CD4-positive, alpha-beta T cell treated with Interleukin-15 for 1 hour (primary cell): ENCODE results near the gene PLCD3.

Experiments used
- DNase-seq: peaks from one replicate; pipeline ENCODE4 v3.0.0-alpha.2; 2020

The PLCD3 gene

GRCh38 chr17:45132320-45132571 lies at the start of gene PLCD3:
PLCD3 (minus strand) TSS chr17:45132515; CDS start chr17:45132410, 105 bp downstream.
- DNase-seq = no peak

- no peak for DNase-seq
These were observed 45.2 kb upstream of the PLCD3 start for GRCh38 chr17:45177563-45177962.

- DNase-seq = no peak
These were observed 43.4 kb upstream of the PLCD3 start for GRCh38 chr17:45175759-45176115.

GRCh38 chr17:45172541-45173286 lies 40.4 kb upstream of the PLCD3 start:
- peak; percentile 38 for DNase-seq

- no peak for DNase-seq
These were observed 39.9 kb upstream of the PLCD3 start for GRCh38 chr17:45172232-45172540.

- no peak for DNase-seq
These were observed 39.3 kb upstream of the PLCD3 start for GRCh38 chr17:45171338-45172231.

- DNase-seq = peak; percentile 57
These were observed 38.6 kb upstream of the PLCD3 start for GRCh38 chr17:45170931-45171337.

GRCh38 chr17:45170280-45170930 lies 38.1 kb upstream of the PLCD3 start:
- DNase-seq = no peak

- DNase-seq = no peak
These were observed 36.9 kb upstream of the PLCD3 start for GRCh38 chr17:45168991-45169752.

- no peak for DNase-seq
These were observed 32.5 kb upstream of the PLCD3 start for GRCh38 chr17:45164734-45165269.

GRCh38 chr17:45162025-45162687 lies 29.8 kb upstream of the PLCD3 start:
- DNase-seq = no peak

GRCh38 chr17:45161288-45162024 lies 29.1 kb upstream of the PLCD3 start, which contains the start of gene HEXIM2:
HEXIM2 (plus strand) TSS chr17:45161875; CDS start chr17:45162794, 919 bp downstream.
- DNase-seq = peak; percentile 99

- DNase-seq = peak; percentile 64
These were observed 28.4 kb upstream of the PLCD3 start for GRCh38 chr17:45160447-45161287.

GRCh38 chr17:45156242-45156641 lies 23.9 kb upstream of the PLCD3 start:
- DNase-seq = no peak

GRCh38 chr17:45155483-45155882 lies 23.2 kb upstream of the PLCD3 start:
- no peak for DNase-seq

- DNase-seq = no peak
These were observed 22.7 kb upstream of the PLCD3 start for GRCh38 chr17:45155029-45155428.

GRCh38 chr17:45150911-45151809 lies 18.8 kb upstream of the PLCD3 start:
- DNase-seq = no peak

GRCh38 chr17:45149669-45150664 lies 17.7 kb upstream of the PLCD3 start:
- peak; percentile 37 for DNase-seq
